GM21381 (cell line): ENCODE measurements around the gene CHRNA10.

Source experiments
- ATAC-seq: cut with Tn5 transposase; IDR thresholded peaks from one replicate; pipeline ENCODE4 v1.9.1; 2021; ENCODE audit warnings: mild to moderate bottlenecking, moderate library complexity; ENCODE audit not compliant: unreplicated experiment

Gene CHRNA10, protein sequence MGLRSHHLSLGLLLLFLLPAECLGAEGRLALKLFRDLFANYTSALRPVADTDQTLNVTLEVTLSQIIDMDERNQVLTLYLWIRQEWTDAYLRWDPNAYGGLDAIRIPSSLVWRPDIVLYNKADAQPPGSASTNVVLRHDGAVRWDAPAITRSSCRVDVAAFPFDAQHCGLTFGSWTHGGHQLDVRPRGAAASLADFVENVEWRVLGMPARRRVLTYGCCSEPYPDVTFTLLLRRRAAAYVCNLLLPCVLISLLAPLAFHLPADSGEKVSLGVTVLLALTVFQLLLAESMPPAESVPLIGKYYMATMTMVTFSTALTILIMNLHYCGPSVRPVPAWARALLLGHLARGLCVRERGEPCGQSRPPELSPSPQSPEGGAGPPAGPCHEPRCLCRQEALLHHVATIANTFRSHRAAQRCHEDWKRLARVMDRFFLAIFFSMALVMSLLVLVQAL

DNA sequence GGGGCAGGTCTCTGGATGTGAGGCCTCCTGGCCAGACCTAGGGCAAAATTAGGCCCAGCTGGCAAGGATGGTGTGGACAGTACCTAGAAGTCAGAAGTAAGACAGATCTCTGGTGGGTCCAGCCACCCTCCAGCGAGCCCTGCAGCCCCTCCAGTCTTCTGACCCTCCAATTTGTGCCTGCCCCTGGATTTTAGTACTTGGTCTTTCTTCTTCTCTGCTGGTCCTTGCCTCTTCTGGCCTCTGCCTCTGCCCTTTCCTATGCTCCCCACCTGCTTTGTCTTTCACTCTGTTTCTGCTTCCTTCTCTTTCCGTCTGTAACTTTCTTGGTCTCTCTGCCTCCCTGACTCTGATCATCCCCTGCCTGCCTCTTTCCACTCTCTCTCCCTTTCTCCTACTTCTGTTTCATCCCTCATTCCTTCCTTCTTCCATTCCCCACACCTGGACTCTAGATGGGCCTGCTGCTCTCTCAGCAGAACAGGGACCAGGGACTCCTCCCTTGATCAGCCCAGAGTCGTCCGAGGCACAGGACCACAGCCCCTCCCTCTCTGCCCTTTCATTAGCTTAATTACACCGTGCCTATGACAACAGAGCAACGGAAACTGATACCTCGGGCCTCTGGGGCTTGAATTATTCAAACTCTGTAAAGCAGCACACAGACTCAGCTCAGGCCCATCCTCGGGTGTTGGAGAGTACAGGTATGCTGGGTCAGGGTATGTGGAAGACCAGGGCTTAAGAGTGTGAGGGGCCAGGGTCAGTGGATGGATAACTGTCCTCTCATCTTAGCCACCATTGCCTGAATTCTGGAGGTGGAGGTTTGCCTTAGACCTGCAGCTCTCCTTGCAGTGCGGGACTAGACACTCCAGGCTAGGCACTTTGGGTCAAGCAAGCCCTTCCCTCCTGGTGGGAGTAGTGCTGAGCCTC is at the start of gene CHRNA10:
CHRNA10 (minus strand) TSS at position 51 of the 921 bp plus-strand sequence. CDS start 72 bp downstream, outside the sequence.
- no peak for ATAC-seq

DNA sequence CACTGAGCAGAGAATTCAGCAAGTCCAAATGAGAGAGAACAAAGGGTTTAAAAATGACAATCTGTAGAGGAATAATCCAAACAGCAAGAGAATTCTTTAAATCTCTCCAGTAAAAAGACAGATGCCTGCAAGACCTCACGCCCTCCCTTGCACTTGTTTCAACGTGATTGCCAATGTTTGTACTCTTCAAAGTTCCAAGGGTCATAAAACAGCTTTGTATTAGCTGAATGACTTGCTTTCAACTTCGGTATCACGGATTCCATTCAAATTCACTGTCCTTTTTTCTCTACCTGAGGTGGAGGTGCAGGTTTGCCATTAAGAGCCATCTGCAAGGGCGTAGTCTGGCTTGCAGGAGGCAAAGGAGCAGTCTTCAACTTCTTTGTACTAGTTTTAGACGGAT is 41.1 kb upstream of the CHRNA10 start:
- no peak for ATAC-seq

DNA sequence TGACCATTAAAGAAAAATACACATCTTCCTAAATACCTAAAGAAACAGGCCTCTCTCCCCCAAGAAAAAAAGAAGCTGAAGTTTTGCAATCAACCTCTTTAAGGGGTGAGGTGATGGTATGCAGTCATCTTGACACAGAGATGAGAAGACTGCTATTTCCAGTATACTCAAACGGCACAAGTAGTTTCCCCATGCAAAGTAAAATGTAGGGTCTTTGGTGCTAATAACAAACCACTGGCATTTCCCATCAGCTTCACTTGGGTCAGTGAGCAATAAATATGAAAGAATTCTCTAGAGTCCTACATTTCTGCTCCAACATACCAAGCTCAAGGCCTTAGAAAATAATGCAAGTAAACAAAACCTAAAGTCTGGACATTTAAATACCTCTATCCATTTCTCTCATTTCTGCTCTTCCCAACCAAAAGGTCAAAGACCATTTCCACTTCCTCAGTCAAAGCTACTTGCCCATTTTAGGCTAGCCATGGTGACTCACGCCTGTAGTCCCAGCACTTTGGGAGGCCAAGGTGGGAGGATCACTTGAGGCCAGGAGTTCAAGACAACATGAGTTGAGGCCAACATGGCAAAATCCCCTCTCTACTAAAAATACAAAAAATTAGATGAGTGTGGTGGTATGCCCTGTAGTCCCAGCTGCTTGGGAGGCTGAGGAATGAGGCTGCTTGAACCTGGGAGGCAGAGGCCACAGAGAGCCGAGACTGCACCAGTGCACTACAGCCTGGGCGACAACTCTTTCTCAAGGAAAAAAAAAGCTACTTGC is 39.5 kb upstream of the CHRNA10 start:
- no peak for ATAC-seq

DNA sequence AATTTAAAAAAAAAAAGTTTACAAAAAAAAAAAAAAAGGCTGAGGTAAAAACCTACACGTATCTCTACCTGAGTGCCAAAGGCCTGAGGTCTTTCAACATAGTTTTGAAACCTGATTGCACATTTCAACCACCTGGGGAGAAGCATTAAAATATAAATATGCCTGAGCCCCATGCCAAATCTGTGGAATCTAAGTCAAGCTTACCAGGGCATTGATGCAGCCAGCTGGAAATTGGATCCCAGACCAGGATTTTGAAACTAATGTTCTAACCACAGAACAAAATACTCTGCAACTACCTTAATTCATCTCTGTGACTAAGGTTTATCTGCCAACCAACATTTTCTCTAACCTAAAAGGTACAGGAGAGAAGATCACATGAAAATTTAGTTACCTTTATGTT is 38.8 kb upstream of the CHRNA10 start:
- no peak for ATAC-seq

DNA sequence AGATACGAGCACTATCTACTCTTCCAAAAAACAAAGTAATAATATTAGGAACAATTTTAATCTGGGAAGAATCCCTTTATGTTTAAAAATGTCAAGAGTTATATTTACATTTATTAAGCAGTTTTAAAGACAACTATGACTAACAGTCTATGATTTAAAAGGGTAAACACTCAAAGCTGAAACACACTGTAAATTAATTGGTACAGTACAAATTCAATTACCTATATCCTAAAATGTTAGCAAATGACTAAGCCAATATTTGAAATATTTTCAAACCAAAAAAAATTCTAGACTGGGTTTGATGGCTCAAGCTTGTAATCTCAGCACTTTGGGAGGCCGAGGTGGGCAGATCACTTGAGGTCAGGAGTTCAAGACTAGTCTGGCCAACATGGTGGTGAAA is 36.0 kb upstream of the CHRNA10 start:
- no peak for ATAC-seq

DNA sequence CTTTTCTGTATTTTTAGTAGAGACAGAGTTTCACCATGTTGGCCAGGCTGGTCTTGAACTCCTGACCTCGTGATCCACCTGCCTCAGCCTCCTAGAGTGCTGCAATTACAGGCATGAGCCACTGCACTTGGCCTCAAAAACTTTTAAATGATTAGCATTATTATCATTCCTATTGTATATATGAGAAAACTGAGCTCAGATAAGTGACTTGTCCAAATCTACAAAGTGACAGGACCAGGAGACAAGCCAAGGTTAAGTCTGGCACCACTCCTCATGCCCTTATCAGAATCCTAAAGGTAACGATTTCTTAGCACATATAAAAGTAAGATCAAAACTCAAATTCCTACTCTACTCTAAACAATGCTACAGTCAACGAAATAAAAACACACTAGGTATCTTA is 32.2 kb upstream of the CHRNA10 start:
- ATAC-seq, result no peak

DNA sequence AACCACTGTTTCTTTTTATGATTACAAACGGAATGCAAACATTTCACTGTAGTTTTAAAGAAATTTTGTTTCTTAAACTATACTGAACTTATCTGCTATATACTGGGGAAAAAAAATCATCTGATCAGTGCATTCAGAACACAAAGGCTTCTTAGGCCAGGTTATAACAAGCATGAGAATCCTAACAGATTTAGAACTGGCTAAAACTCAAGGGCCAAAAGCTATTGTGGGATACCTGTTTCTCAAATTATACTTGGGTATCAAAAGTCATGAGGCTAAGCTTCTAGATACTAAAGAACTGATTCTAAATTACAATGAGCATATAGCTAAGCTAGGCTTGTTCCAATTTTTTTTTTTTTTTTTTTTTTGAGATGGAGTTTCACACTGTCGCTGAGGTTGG is 29.7 kb upstream of the CHRNA10 start:
- ATAC-seq, result no peak

DNA sequence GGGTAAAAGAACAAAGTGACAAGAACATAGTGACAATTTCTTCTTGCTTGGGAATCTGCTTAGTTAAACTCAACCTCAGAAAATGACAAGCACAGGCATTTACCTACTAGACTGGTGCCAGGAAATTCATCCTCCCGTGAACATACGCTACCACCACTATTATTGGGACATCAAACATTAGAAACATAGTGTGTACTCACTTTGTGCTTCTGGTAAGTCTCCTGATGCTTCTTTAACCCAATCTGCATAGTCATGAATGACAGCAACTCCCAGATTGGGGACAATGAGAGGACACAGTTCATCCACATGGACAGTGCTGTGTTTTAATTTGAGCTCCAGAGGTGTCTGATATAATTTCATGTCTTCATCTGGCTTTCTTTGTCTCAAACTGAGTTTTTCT is 29.2 kb upstream of the CHRNA10 start:
- ATAC-seq, result no peak

DNA sequence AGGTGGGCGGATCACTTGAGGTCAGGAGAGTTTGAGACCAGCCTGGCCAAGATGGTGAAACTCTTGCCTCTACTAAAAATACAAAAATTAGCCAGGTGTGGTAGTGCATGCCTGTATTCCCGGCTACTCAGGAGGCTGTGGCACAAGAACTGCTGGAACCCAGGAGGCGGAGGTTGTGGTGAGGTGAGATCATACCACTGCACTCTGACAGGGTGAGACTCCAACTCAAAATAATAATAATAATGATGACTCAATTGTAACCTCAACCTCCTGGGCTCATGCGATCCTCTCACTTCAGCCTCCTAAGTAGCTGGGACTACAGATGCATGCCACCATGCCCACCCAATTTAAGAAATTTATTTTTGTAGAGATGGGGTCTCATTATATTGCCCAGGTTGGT is 15.6 kb upstream of the CHRNA10 start:
- ATAC-seq, result no peak

DNA sequence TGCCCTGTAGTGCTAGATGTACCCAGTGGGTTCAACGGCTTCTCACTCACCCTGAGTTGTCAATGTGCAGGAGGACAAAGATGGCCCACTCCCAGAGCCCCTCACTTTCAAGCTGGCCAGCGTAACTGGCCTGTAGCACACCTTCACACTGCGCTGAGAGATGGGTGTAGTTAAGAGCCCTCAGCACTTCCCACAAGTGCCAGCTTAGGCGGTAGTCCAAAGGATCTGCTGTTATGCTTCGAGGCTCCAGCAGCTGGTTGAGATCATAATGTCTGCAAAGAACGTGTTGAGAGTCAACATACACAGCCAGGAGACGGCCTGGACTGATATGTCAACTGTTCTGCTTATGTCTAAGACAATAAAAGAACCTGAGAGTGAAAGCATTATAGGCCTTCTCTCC is 14.7 kb upstream of the CHRNA10 start:
- ATAC-seq, result no peak

DNA sequence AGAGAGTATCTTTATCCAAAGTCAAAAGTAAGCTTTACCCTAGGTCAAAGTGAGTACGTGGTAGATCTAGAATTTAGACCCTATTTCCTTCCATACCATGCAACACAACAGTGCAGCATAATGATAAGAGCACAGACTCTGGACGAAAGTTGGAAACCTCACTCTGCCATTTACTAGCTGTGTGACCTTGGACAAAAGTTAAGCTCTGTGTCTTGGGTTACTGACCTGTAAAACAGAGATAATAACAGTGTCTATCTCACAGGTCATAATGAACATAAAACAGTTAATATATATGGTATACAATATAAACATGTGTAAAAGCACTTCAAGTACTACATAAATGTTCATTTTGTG is 13.6 kb upstream of the CHRNA10 start:
- ATAC-seq, result no peak

DNA sequence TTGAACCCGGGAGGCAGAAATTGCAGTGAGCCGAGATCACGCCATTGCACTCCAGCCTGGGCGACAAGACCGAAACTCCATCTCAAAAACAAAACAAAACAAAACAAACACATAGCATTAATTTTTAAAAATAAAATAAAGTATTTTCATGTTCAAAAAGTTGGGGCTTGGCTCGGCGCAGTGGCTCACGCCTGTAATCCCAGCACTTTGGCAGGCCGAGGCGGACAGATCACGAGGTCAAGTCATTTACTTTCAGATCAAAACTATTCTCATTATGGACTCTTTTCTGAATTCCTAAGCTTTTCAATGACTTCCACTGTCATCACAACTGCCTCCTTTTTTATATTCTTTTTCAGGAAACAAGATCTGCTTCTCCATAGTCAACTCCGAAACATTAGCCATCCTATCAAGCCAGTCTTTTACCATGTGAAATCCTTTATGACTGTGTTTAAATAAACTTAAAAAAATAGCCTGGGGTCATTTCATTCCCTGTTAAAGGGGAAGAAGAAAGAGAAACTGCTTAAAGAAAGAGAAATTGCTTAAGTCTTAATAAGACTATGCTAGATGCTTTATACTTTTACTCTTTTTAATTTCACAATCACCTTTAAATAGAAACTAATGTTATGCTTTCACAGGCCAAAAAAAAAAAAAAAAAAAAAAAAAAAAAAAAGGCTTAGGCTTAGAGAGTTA is 13.1 kb upstream of the CHRNA10 start:
- ATAC-seq, result no peak

DNA sequence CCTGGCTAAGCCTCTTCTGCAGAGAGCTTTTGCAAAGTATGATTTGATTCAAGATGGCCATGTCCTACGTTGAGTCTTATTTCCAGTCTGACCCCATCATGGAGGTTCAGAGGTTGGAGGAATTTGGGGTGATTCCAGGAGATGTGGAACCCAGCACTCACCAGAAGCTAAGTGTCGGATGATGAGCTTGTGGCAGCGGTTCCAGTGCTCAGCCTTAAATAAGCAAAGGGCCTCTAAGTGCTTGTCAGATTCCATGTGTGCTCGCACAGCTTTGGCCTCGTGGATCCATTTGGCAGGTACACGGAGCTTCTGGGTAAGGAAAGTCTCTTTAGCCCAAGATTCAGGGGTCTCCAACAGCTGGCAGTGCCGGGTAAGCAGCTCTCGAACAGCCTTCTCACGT is 11.9 kb upstream of the CHRNA10 start:
- no peak for ATAC-seq

DNA sequence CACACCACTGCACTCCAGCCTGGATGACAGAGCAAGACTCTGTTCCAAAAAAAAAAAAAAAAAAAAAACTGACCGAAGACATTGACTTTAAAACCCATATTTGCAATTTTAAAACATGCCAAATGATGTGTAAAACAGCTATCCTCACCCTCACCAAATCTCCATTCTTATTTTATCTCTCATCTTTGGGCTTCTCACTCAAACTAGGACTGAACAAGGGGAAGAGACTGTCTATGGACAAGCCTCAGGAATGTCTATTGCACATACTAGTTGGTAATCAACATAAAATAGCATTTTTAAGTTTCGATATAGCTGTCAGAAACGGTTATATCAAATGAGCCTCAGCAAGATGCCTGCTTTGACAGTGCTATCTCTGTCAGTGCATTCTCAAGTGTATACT is 7.9 kb upstream of the CHRNA10 start:
- ATAC-seq, result no peak

DNA sequence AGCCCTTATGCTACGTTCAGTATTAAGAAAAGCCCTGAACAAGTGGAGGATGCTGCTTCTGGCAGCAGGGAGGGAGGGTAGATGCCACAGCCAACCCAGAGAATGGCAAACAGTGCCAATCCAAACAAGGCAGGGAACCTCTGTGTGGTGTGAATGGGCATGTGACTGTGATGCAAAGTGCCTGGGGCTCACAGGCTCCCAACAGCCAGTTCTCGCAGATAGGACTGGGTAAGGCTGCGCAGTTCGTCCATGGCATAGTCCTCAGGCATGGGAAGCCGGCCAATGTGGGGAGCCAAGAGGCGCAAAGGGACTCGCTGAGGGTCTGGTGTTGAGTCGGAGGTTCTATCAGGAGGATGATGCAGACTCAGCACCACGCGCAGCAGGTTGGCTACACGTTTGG is 4.8 kb upstream of the CHRNA10 start:
- no peak for ATAC-seq

DNA sequence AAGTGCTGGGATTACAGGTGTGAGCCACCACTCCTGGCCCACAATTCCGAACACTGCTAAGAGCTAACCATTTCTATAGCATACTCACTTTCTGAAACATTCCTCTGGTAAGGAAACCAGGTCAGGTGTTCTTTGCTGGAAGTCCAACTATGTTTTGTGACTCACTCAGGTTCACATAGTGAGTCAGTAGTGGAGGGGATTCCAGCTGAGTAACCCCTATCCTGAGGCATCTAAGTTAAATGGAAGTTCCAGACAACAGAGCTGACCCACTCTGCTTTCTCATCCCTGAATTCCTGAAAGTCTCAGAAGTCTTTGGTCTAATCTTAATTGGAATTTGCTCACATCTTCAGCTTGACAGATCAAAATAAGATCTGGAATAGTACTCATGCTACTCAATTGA is 3.0 kb upstream of the CHRNA10 start:
- ATAC-seq, result no peak

DNA sequence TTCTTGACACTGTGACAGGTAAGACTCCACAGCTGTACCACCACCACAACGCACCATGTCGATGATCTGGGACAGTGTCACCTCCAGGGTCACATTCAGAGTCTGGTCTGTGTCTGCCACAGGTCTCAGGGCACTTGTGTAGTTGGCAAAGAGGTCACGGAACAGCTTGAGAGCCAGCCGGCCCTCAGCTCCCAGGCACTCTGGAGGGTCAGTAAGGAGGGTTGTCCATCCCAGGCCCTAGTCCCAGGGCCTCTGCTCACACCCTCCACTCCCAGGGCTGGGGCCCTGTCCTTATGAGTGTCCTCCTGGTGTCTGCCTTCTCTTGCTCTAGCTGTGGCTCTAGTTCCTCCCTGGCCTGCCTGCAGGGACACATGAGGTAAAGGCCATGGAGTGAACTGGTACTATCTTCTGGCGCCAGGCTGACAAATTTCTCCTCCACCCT is 1.4 kb downstream of the CHRNA10 start:
- no peak for ATAC-seq

DNA sequence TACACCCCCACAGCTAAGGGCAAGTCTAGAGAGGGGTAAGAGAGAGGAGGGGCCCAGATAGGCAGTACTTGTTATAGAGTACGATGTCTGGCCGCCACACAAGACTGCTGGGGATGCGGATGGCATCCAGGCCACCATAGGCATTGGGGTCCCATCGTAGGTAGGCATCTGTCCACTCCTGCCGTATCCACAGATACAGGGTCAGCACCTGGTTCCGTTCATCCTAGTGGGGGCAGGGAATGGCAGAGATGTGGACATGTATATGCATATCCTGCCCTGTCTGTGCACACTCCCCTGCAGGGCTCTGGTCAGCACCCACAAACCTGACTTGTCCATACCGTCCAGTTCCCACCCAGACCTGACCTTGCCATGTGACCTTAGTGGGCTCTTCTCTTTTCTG is 2.1 kb downstream of the CHRNA10 start:
- no peak for ATAC-seq

DNA sequence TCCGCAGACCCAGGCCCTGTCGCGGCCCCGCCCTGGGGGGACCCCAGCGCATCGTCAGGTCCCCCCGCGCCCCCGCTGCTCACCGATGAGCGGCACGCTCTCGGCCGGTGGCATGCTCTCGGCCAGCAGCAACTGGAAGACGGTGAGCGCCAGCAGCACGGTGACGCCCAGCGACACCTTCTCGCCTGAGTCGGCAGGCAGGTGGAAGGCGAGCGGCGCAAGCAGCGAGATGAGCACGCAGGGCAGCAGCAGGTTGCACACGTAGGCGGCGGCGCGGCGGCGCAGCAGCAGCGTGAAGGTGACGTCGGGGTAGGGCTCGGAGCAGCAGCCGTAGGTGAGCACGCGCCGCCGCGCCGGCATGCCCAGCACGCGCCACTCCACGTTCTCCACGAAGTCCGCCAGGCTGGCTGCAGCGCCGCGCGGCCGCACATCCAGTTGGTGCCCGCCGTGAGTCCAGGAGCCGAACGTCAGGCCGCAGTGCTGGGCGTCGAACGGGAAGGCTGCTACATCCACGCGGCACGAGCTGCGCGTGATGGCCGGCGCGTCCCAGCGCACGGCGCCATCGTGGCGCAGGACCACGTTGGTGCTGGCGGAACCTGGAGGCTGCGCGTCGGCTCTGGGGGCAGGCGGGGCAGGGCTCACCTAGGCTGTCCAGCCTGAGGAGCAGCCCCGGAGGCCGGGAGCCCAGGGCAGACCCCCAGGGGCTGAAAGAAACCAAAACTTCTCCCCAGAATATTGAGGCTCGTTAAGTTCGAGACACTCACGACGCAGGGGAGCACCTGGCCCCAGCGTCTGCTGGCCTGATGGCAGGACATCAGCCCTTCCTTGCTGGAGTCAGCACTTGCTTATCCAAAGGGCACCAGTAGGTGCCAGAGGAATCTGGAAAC is 3.8 kb downstream of the CHRNA10 start:
- no peak for ATAC-seq
